GM21367 (cell line): ENCODE results near the gene SAMD1.
"Not testable (repeated sequence)": the region's sequence is repeated elsewhere in the genome, so short reads cannot be mapped to it uniquely, and the experiment has no call there.

ENCODE experiments used
- ATAC-seq: cut with Tn5 transposase; IDR thresholded peaks from one replicate; pipeline ENCODE4 v1.9.1; 2021; ENCODE audit not compliant: unreplicated experiment

The SAMD1 gene

GRCh38 chr19:14061751-14062557, 28.6 kb downstream of the SAMD1 start, which contains the start of gene PALM3:
Gene PALM3, minus strand, starts transcription at chr19:14062076. Its CDS starts 96 bp downstream, at chr19:14061980.
- ATAC-seq: no peak

- ATAC-seq: no peak
These were observed 29.3 kb downstream of the SAMD1 start for GRCh38 chr19:14061081-14061749.

- ATAC-seq: no peak
These were observed 30.8 kb downstream of the SAMD1 start for GRCh38 chr19:14059652-14060155.

DNA sequence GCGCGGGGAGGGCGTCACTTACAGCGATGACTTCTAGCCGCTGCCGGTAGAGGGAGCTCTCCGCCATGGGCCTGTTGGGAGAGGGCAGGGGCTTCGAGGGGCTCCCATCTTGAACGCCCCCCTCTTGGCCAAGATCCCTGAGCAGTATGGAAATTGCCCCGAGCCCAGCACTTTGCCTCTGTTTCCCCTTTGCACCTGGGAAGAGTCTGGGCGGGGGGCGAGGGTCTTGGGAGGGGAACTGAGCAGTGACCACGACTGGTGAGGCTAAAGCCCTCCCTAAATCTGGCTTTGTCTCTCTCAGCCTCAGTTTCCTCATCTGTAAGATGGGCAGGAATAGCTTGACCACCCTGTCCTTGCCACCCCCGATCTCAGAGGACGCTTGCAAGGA, 31.5 kb downstream of the SAMD1 start:
- no peak for ATAC-seq

GRCh38 chr19:14058182-14059092, 32.1 kb downstream of the SAMD1 start:
- ATAC-seq: no peak

- ATAC-seq: no peak
These were observed 33.7 kb downstream of the SAMD1 start for GRCh38 chr19:14056741-14057356.

DNA sequence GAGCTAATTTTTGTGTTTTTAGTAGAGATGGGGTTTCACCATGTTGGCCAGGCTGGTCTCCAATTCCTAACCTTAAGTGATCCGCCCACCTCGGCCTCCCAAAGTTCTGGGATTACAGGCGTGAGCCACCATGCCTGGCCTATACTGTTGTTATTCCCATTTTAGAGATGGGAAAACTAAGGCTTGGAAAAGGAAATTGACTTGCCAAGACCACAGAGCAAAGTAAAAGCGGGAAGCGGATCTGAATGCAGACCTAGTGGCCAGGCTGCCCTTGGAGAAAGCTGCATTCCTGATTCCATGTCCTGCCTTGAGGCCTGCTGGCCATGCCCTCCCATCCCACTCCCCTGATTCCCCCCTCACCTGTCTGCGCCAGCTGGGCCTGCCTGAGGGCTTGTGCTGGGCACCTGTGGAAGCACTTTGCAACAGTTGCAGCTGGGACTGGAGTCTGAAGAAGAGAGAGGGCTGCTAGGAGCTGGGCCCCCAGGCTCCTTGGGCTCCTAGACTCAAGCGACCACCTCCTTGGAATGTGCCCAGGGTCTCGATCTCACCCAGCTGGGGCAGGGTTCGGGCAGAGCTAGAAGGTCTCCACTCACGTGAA, 34.4 kb downstream of the SAMD1 start:
- no peak for ATAC-seq

DNA sequence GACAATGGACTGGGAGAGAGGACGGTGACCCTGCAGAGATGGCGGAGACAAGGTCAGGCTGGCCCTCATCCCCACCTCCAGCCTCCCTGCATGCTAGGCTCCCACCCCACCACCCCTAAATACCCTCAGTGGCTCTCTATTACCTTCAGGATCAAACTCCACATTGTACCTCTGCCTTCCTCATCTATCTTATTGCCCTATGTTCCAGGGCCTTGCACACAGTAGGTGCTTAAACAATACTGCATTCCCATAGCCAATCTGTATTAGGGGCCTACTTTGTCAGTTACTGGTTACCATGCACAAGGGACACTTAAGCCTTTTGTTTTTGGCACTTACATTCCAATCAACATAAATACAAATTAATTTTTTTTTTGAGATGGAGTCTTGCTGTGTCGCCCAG, 35.2 kb downstream of the SAMD1 start:
- ATAC-seq: no peak

DNA sequence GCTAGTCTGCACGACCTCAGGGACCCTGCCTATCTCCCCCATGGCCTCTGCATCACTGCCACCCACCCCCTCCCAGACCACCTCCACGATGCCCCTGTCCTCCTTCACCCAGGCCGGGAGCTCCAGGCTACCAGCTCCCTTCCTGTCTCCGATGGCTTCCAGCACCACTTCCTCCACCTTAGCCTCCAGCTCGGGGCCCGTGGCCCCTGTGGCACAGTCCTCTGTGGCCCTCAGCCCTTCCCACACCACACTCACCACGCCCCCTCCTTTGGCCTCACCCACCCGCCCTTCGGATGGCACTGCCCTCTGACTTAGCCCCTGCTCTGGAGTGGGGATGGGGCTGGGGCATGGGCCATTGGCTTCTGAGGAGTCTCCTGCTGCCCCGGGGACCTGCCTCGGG, 35.8 kb downstream of the SAMD1 start:
- ATAC-seq: no peak

DNA sequence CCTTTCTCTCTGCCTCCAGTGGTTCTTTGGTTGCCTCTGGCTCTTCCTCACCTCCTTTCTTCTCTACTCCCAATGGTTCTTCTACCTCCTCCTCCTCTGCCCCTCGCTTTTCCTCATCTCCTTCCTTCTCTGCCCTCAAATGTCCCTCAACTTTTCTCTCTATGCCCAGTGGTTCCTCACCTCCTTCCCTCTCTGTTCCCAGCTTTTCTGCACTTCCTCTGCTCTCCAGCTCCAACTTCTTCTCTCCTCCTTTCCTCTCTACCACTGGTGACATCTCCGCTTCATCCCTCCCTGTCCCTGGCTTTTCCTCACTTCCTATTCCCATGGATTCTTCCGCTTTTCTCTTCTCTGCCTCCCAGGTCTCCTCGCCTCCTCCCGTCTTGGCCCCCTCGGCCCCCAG, 36.5 kb downstream of the SAMD1 start:
- ATAC-seq: no peak

DNA sequence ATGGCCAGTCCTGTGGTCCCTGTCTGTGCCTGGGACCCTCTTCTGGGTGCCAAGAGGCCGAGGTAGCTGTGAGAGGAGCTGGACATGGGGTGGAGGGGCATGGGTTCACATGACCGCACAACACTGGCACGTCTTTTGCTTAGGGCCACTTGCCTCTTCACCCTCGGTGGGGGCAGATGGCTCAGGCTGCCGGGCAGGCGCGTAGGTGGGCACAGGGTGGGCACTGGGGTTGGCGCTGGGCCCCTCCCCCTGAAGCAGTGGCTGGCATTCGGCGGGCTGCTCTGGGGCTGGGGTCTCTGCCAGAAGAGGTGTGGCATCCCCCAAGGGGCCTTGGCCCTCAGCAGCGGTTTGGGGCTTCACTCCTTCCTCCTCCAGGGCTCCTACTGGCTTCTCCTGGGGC, 37.1 kb downstream of the SAMD1 start:
- no peak for ATAC-seq

DNA sequence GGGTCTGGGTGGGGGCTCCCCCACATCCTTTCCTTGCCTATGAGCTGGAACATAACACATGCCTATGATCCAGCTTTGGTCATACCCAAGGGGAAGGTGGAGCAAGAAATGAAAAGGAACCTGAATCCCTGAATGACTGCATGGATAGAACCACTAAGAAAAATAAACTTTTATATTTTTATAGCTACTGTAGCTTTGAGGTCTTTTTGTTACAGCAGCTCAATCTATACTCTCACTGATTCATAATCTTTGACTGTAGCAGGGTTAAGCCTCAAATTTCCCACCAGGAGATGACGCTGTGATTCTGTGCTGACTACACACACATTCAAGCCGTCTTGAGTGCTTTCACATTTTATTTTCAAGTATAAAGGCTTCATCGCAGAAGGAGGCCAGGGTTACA, 37.5 kb downstream of the SAMD1 start:
- no peak for ATAC-seq

GRCh38 chr19:14052470-14052869, 38.1 kb downstream of the SAMD1 start:
- ATAC-seq: no peak

DNA sequence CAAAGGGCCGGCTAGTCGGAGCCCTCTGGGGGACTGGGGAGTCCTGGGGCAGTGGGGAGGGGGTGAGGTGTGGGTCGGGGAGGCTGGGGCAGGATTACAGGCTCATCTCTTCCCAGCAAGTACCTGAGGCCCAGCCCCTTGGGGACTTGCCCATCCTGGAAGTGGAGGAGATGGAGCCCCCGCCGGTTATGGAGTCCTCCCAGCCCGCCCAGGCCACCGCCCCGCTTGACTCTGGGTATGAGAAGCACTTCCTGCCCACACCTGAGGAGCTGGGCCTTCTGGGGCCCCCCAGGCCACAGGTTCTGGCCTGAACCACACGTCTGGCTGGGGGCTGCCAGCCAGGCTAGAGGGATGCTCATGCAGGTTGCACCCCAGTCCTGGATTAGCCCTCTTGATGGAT, 38.6 kb downstream of the SAMD1 start:
- no peak for ATAC-seq

DNA sequence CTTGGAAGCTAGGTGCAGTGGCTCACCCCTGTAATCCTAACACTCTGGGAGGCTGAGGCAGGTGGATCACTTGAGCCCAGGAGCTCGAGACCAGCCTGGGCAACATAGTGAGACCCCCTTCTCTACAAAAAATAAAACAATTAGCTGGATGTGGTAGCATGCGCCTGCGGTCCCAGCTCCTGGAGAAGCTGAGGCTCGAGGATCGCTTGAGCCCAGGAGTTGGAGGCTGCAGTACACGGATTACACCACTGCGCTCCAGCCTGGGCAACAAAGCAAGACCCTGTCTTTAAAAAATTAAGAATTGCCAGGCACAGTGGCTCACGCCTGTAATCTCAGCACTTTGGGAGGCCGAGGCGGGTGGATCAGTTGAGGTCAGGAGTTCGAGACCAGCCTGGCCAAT, 39.6 kb downstream of the SAMD1 start:
- ATAC-seq: not testable (repeated sequence)

DNA sequence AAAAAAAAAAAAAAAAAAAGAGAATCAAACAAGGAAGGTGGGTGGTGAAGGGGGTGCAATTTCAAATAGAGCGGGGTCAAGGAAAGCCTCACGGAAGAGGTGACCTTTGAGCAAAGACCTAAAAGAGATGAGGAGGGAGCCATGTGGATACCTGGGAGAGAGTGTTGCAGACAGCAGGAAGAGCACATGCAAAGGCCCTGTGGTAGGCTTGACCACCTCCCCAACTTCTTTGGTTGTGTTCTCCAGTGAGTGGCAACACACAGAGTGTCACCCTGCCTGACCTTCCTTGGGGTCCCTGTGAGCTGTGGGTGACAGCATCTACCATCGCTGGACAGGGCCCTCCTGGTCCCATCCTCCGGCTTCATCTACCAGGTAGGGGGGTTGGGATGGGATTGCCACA, 40.0 kb downstream of the SAMD1 start:
- ATAC-seq: no peak

DNA sequence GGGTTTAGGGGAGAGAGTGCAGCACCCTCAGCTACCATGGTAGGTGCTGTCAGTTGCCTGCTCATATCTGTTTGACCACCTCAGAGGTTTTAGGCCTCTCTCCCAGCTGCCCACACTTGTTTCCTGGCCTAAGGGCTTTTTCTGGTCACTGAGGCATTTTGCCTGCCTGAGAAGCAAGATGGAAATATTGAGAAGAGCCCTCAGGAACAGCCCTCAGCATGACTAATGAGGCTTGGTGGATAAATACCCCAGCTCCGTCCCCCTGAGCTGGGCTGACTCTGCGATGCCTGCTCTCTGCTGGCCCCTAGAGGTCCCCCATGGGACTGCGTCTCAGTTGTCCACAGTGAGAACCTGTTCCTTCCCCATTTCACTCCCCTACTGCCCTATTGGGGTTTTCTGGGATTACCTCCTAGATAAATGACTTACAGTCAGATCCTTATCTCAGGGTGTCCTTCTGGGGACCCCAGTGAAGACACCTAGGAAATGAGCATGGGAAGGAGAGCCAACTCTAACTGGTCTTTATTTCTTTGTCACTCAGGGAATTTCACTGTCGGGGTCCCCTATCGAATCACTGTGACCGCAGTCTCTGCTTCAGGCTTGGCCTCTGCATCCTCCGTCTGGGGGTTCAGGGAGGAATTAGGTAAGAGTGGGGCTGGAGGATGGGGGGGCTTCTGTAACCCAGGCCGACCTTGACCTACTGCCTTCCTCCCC, 42.0 kb downstream of the SAMD1 start:
- no peak for ATAC-seq

- not testable (repeated sequence) for ATAC-seq
These were observed 42.7 kb downstream of the SAMD1 start for GRCh38 chr19:14047866-14048265.

- ATAC-seq: not testable (repeated sequence)
These were observed 47.6 kb downstream of the SAMD1 start for GRCh38 chr19:14042659-14043608.
